K562 (cell line): ENCODE data around the gene GHRH. TPM values are rescaled to one million over a fixed set of nuclear protein-coding genes. Genes with fewer than 3 reads are reported as not detected.

ENCODE experiments used
- ATAC-seq: fragments of 200-7000 bp; cut with Tn5 transposase; 3 replicates; pipeline ENCODE4 v1.9.1; 2020; ENCODE audit warnings: moderate library complexity
- BruUV-seq: library from RNA; stranded (reverse); fragments of 400-500 nt; replicated peaks from 2 replicates; lab custom pipeline; 2021; lab: Mats Ljungman, UMichigan
- CTCF ChIA-PET: fragments of 300-600 bp; formaldehyde crosslinking; extraction: SDS; loops from one replicate; lab custom pipeline; 2021; ENCODE audit warnings: low intra/inter-chr PET ratio; lab: Yijun Ruan, JAX
- POLR2A ChIA-PET: fragments of 300-600, 350-650 bp; sonication (Branson Sonifier 250); formaldehyde crosslinking; extraction: SDS; loops from one replicate; lab custom pipeline; 2021; ENCODE audit warnings: antibody characterized with exemption, inconsistent platforms; lab: Yijun Ruan, JAX
- DNase-seq, 4 experiments: peaks; one replicate each; pipeline versions ENCODE4 v3.0.0 to v3.0.0-alpha.2; 2011 to 2018; ENCODE audit warnings: low spot score in 3 of 4, mixed read lengths in 3 of 4; ENCODE audit errors: extremely low read depth in 1 of 4
- FAIRE-seq: peaks from 2 replicates; lab custom pipeline; 2011; peaks lifted over from hg19 to GRCh38; lab: Jason Lieb, UNC
- H2AFZ ChIP-seq: 2 replicates; pipeline ENCODE4 v1.6.0; 2011; ENCODE audit warnings: low read depth, low read length, control low read depth, inconsistent platforms
- H3K27ac ChIP-seq: fragments of 200-600 bp; 3 replicates; pipeline ENCODE4 v1.8.0; 2011; ENCODE audit warnings: low read depth, mild to moderate bottlenecking, control low read depth, inconsistent platforms, low read length, moderate library complexity, mixed read lengths; ENCODE audit errors: extremely low read depth
- H3K27me3 ChIP-seq, 2 experiments: fragments of 300-600 bp in 1 of 2; 2 replicates in 1 of 2; 3 replicates in 1 of 2; pipeline versions ENCODE4 v1.6.0 to v1.8.0; 2011; ENCODE audit warnings: inconsistent platforms in 2 of 2, low read length in 2 of 2, mild to moderate bottlenecking in 1 of 2, mixed read lengths in 1 of 2, moderate library complexity in 1 of 2; ENCODE audit not compliant: control insufficient read depth in 2 of 2, insufficient read depth in 2 of 2
- H3K36me3 ChIP-seq: fragments of 300-600 bp; 3 replicates; pipeline ENCODE4 v1.8.0; 2011; ENCODE audit warnings: mild to moderate bottlenecking, low read length, inconsistent platforms; ENCODE audit not compliant: control insufficient read depth, insufficient read depth
- H3K4me1 ChIP-seq, 2 experiments: fragments of 200-600 bp in 1 of 2; replicated peaks in 1 of 2; 2 replicates in 1 of 2; 3 replicates in 1 of 2; pipeline versions ENCODE4 v1.5.1 to v1.8.0; 2011; ENCODE audit warnings: inconsistent platforms in 2 of 2, low read length in 2 of 2, mild to moderate bottlenecking in 1 of 2, mixed read lengths in 1 of 2, moderate library complexity in 1 of 2; ENCODE audit not compliant: control insufficient read depth in 2 of 2, insufficient read depth in 2 of 2
- H3K4me2 ChIP-seq: 2 replicates; pipeline ENCODE4 v1.6.1; 2011; ENCODE audit warnings: low read length, control low read depth, inconsistent platforms, mixed read lengths; ENCODE audit not compliant: insufficient read depth
- H3K4me3 ChIP-seq: fragments of 200-600 bp; sonication (generic), shearing (Covaris generic); 2 replicates; pipeline ENCODE4 v1.5.1; 2016; ENCODE audit warnings: control low read depth, inconsistent platforms
- H3K79me2 ChIP-seq: fragments of 200-600 bp; 3 replicates; pipeline ENCODE4 v1.8.0; 2011; ENCODE audit warnings: low read length, inconsistent platforms; ENCODE audit not compliant: control insufficient read depth, insufficient read depth
- H3K9ac ChIP-seq, 2 experiments: 2 replicates each; pipeline versions ENCODE4 v1.6.0 to v1.6.1; 2011; ENCODE audit warnings: low read depth in 2 of 2, low read length in 2 of 2, control low read depth in 1 of 2, inconsistent platforms in 1 of 2, mild to moderate bottlenecking in 1 of 2, mixed read lengths in 1 of 2; ENCODE audit not compliant: insufficient read depth in 1 of 2
- H3K9me1 ChIP-seq: one replicate; pipeline ENCODE4 v1.6.0; 2011; ENCODE audit warnings: inconsistent platforms, mild to moderate bottlenecking, low read length, moderate library complexity; ENCODE audit not compliant: control insufficient read depth, insufficient read depth
- H3K9me3 ChIP-seq: replicated peaks from 2 replicates; pipeline ENCODE4 v1.5.1; 2011; ENCODE audit warnings: low read depth, low read length, inconsistent platforms; ENCODE audit not compliant: control insufficient read depth, insufficient read depth
- H4K20me1 ChIP-seq: replicated peaks from 2 replicates; pipeline ENCODE4 v1.6.1; 2011; ENCODE audit warnings: low read length, inconsistent platforms, mixed read lengths; ENCODE audit not compliant: control insufficient read depth, insufficient read depth
- ELK1 ChIP-seq: sonication (generic); formaldehyde crosslinking; IDR thresholded peaks from 2 replicates; pipeline ENCODE4 v1.8.1; 2022; ENCODE audit warnings: missing genetic modification reagents
- FOXP1 ChIP-seq: sonication (generic); formaldehyde crosslinking; IDR thresholded peaks from 2 replicates; pipeline ENCODE4 v1.8.0; 2022; ENCODE audit warnings: mild to moderate bottlenecking, missing genetic modification reagents
- GATAD2A ChIP-seq: fragments of 450-650 bp; IDR thresholded peaks from 2 replicates; pipeline ENCODE4 v1.6.1; 2017
- KLF1 ChIP-seq: fragments of 450-650 bp; IDR thresholded peaks from 2 replicates; pipeline ENCODE4 v1.6.1; 2016; ENCODE audit warnings: missing genetic modification characterization, missing compliant biosample characterization
- MTA3 ChIP-seq: fragments of 450-650 bp; formaldehyde crosslinking; IDR thresholded peaks from 2 replicates; pipeline ENCODE4 v1.6.1; 2017; ENCODE audit warnings: mild to moderate bottlenecking, borderline replicate concordance
- NFXL1 ChIP-seq: fragments of 450-650 bp; formaldehyde crosslinking; IDR thresholded peaks from 2 replicates; pipeline ENCODE4 v1.4.0; 2021; ENCODE audit warnings: mild to moderate bottlenecking
- RBM39 ChIP-seq: fragments of 200-400 bp; formaldehyde crosslinking; optimal IDR thresholded peaks from 2 replicates; pipeline ENCODE3; 2018; ENCODE audit warnings: low read depth, low read length
- SMARCE1 ChIP-seq: fragments of 450-650 bp; IDR thresholded peaks from 2 replicates; pipeline ENCODE4 v1.7.1; 2016; ENCODE audit warnings: mild to moderate bottlenecking
- TAF1 ChIP-seq: IDR thresholded peaks from 2 replicates; pipeline ENCODE4 v1.6.1; 2011; ENCODE audit warnings: mild to moderate bottlenecking, low read length, moderate library complexity; ENCODE audit not compliant: insufficient read depth, control insufficient read depth, severe bottlenecking; ENCODE audit errors: extremely low read depth
- TRIM25 ChIP-seq: fragments of 450-650 bp; IDR thresholded peaks from 2 replicates; pipeline ENCODE4 v1.7.0; 2016; ENCODE audit warnings: borderline replicate concordance
- ZBTB33 ChIP-seq: sonication (generic); formaldehyde crosslinking; IDR thresholded peaks from 2 replicates; pipeline ENCODE4 v1.8.1; 2023; ENCODE audit warnings: mild to moderate bottlenecking, missing genetic modification reagents
- ZNF395 ChIP-seq: fragments of 200-800 bp; sonication (Bioruptor generic); IDR thresholded peaks from 2 replicates; pipeline ENCODE4 v1.6.1; 2017; ENCODE audit warnings: missing genetic modification characterization, missing compliant biosample characterization
- WGBS: fragments of 100-300 bp; shearing (Covaris generic); methylation state at CpG from one replicate; pipeline ENCODE4 v1.1.6; 2016; ENCODE audit warnings: low coverage, mixed read lengths; ENCODE audit not compliant: insufficient coverage; ENCODE audit errors: missing lambda C conversion rate; 5-methylcytosine and 5-hydroxymethylcytosine counted together
- in situ Hi-C: fragments of 300-500 bp; cut with MboI; formaldehyde crosslinking; loops from 4 replicates; pipeline ENCODE4 v1.15.0; 2018; ENCODE audit warnings: inconsistent platforms, mixed read lengths
- intact Hi-C: fragments of 100-400 bp; cut with micrococcal nuclease; formaldehyde crosslinking; loops from 2 replicates; pipeline ENCODE4 v1.14.2; 2022
- polyA plus RNA-seq, 8 experiments: library from polyadenylated mRNA; depleted of rRNA in 4 of 8; stranded (reverse) in 5 of 8; unstranded in 3 of 8; fragments of >200 nt; fragmentation: Nextera tagmentation in 2 of 8; fragmentation: Illumina TruSeq in 1 of 8; extraction: Ambion mirVana in 2 of 8; extraction: Trizol in 1 of 8; gene quantifications; 2 replicates each; pipeline versions ENCODE4 v1.2.1 to v1.2.3, GENCODE V29; 2011 to 2014; ENCODE audit warnings: inconsistent platforms in 1 of 8, missing spikeins in 1 of 8
- total RNA-seq, 7 experiments: library from RNA; depleted of rRNA in 6 of 7; stranded (reverse); fragments of >200 nt in 6 of 7; fragmentation: Illumina TruSeq in 2 of 7; extraction: Trizol in 2 of 7; gene quantifications; 2 replicates each; pipeline versions ENCODE4 v1.2.1 to v1.2.3, GENCODE V29; 2011 to 2021; ENCODE audit warnings: low replicate concordance in 1 of 7

Gene GHRH
- total and polyA plus RNA-seq, 9 of the 15 experiments (the other 6 are each of a cell fraction or from before 2014, with no cell fraction given), result not detected

- Histone ChIP-seq H3K27me3 (no peaks in the 10 kb centered on the region), H2AFZ (no peak overlapping the region), H3K4me2 (no peak overlapping the region), H4K20me1 (peaks cover 7% of the 10 kb centered on the region; the same call in 1 of the 2 replicates), H3K9me3 (no peaks in the 10 kb centered on the region), H3K36me3 (peaks cover 96% of the 10 kb centered on the region), H3K27ac (no peak overlapping the region), H3K4me3 (no peak overlapping the region), H3K9ac (no peak overlapping the region), H3K4me1 (no peaks in the 10 kb centered on the region), H3K9me1 (no peaks in the 10 kb centered on the region), H3K79me2 (0 out of 3 replicates have a peak, but pooled peaks cover 8% of the 10 kb centered on the region)
- no peak for TF ChIP-seq RBM39
- no peak for TF ChIP-seq ZBTB33
- no peak for TF ChIP-seq TAF1
- TF ChIP-seq FOXP1 (CRISPR knock-in tag), result no peak
- no peak for TF ChIP-seq TRIM25
- no peak for TF ChIP-seq ZNF395
- no peak for TF ChIP-seq SMARCE1
- TF ChIP-seq KLF1 (tag), result no peak
- no peak for TF ChIP-seq GATAD2A
- no peak for TF ChIP-seq ELK1 (CRISPR knock-in tag)
- no peak for TF ChIP-seq NFXL1 (CRISPR knock-in tag)
- TF ChIP-seq MTA3, result no peak
- in situ Hi-C loops (no loop called here), intact Hi-C loops (no loop called here)
- no peak for ATAC-seq
- DNase-seq, result no peak
- WGBS, result 88% methylated on average over 2 of the region's 2 CpGs
- FAIRE-seq, result no peak
- ChIA-PET POLR2A (interaction anchor here (0.8 to 2.2 kb wide), 2 partner anchors 10 to 16 kb away, joined by 3 to 8 read pairs; no protein-coding TSS in a partner anchor), CTCF (no interaction called here)
- BruUV-seq, result no TSS peak
These were observed 55.8 kb downstream of the GHRH start for GRCh38 chr20:37205794-37206193.
